Kidney (tissue), 14 donors: Measurements from ENCODE around the gene CASTOR1. TPM values are rescaled to one million over a fixed set of nuclear protein-coding genes. Genes with fewer than 3 reads are reported as not detected.

Experiments used
- DNase-seq, 5 donors: peaks; one replicate each; pipeline ENCODE4 v3.0.0-alpha.2; 2013 to 2020
- FAIRE-seq: peaks from 2 replicates; lab custom pipeline; 2012; peaks lifted over from hg19 to GRCh38; lab: Jason Lieb, UNC
- H3K27ac ChIP-seq, 2 donors: one replicate each; pipeline ENCODE4 v1.7.0; 2013; ENCODE audit warnings: low read depth in 2 of 2, low read length in 2 of 2, inconsistent platforms in 1 of 2
- H3K27me3 ChIP-seq: one replicate; pipeline ENCODE4 v1.7.1; 2013; ENCODE audit warnings: low read length, inconsistent platforms; ENCODE audit not compliant: control insufficient read depth, insufficient read depth
- H3K36me3 ChIP-seq, 3 donors: one replicate each; pipeline versions ENCODE4 v1.7.0 to v1.7.1; 2013; ENCODE audit warnings: low read length in 3 of 3, control low read depth in 1 of 3, inconsistent platforms in 1 of 3; ENCODE audit not compliant: insufficient read depth in 3 of 3, control insufficient read depth in 2 of 3
- H3K4me1 ChIP-seq, 3 donors: one replicate each; pipeline versions ENCODE4 v1.7.0 to v1.7.1; 2013; ENCODE audit warnings: low read length in 3 of 3, inconsistent platforms in 1 of 3, low read depth in 1 of 3; ENCODE audit not compliant: control insufficient read depth in 2 of 3, insufficient read depth in 2 of 3
- H3K4me3 ChIP-seq, 3 donors: one replicate each; pipeline versions ENCODE4 v1.7.0 to v1.8.1; 2013; ENCODE audit warnings: low read length in 3 of 3, control low read depth in 1 of 3, inconsistent platforms in 1 of 3
- H3K9ac ChIP-seq, 3 donors: one replicate each; pipeline versions ENCODE4 v1.7.0 to v1.7.1; 2013; ENCODE audit warnings: low read length in 3 of 3, control low read depth in 1 of 3, inconsistent platforms in 1 of 3
- H3K9me3 ChIP-seq, 3 donors: one replicate each; pipeline versions ENCODE4 v1.7.0 to v1.7.1; 2013; ENCODE audit warnings: low read length in 3 of 3, control low read depth in 1 of 3, inconsistent platforms in 1 of 3; ENCODE audit not compliant: control insufficient read depth in 2 of 3, insufficient read depth in 1 of 3
- CTCF ChIP-seq: IDR thresholded peaks from 3 replicates; pipeline ENCODE4 v1.5.1; 2012; ENCODE audit warnings: mild to moderate bottlenecking, moderate library complexity, borderline replicate concordance; ENCODE audit not compliant: insufficient read depth; ENCODE audit errors: extremely low read depth
- intact Hi-C: fragments of 100-400 bp; cut with DNase I; formaldehyde crosslinking; loops from one replicate; pipeline ENCODE4 v1.11.1; 2022
- polyA plus RNA-seq: library from polyadenylated mRNA; stranded (reverse); fragments of 350-450 nt; fragmentation: Illumina TruSeq; extraction: RNeasy Lipid Tissue Mini Kit (QIAGEN cat#74804); gene quantifications from one replicate; pipeline ENCODE4 v1.2.3, GENCODE V29; 2014; ENCODE audit warnings: low read depth, low replicate concordance; ENCODE audit not compliant: insufficient read depth
- total RNA-seq: library from RNA; stranded (reverse); fragmentation: NEBNext Ultra II Directional; extraction: Animal tissue kit (Norgen Biotek cat#: 25700); gene quantifications from one replicate; pipeline ENCODE4 v1.2.1, GENCODE V29; 2021
- donor health status: control.
- donor health status: control.
- donor health status: control.
- donor health status: control.
- donor health status: control.
- donor health status: DM: yes; HTN: yes; CAD: no.
- donor health status: Normal renal cell carcinoma (clear cell type).

The CASTOR1 gene
- total and polyA plus RNA-seq, 2 donors from 2014 or later = 16.5 to 71.7 TPM

- no peak for FAIRE-seq
- no peaks in the 10 kb centered on the region for H3K27me3 ChIP-seq
- H3K9me3 ChIP-seq = no peaks in the 10 kb centered on the region
- no peak overlapping the region for H3K27ac ChIP-seq
- DNase-seq = no peak
- H3K4me3 ChIP-seq = no peak overlapping the region
- H3K36me3 ChIP-seq = no peaks in the 10 kb centered on the region
- TF ChIP-seq CTCF = no peak
- no peak overlapping the region for H3K9ac ChIP-seq
- intact Hi-C loops = no loop called here
- H3K4me1 ChIP-seq = peaks cover 0 to 8% (median 0%) of the 10 kb centered on the region in 3 donors
These were observed 13.3 kb downstream of the CASTOR1 start for GRCh38 chr22:30276039-30276438.

GRCh38 chr22:30275625-30276024 lies 13.7 kb downstream of the CASTOR1 start:
- intact Hi-C loops = no loop called here
- Histone ChIP-seq H3K9ac (no peak overlapping the region), H3K27me3 (no peaks in the 10 kb centered on the region), H3K36me3 (no peaks in the 10 kb centered on the region), H3K4me3 (no peak overlapping the region), H3K27ac (no peak overlapping the region), H3K4me1 (peaks cover 0 to 8% (median 0%) of the 10 kb centered on the region in 3 donors), H3K9me3 (no peaks in the 10 kb centered on the region)
- TF ChIP-seq CTCF = no peak
- DNase-seq (peak in 1 of 5 donors; percentile 24), FAIRE-seq (no peak)

- no peak overlapping the region for H3K9ac ChIP-seq
- no peak for DNase-seq
These were observed 14.9 kb downstream of the CASTOR1 start for GRCh38 chr22:30274437-30274812.

More at GRCh38 chr22:30274437-30274812, 14.9 kb downstream of the CASTOR1 start:
- Histone ChIP-seq H3K27ac (no peak overlapping the region), H3K4me1 (peaks cover 0 to 8% (median 0%) of the 10 kb centered on the region in 3 donors), H3K36me3 (no peaks in the 10 kb centered on the region), H3K9me3 (no peaks in the 10 kb centered on the region), H3K4me3 (no peak overlapping the region), H3K27me3 (no peaks in the 10 kb centered on the region)
- TF ChIP-seq CTCF = no peak
- intact Hi-C loops = no loop called here
- no peak for FAIRE-seq
